Astrocyte (in vitro differentiated cells and primary cell): Measurements from ENCODE around the gene BTBD16. TPM values are rescaled to one million over a fixed set of nuclear protein-coding genes. Genes with fewer than 3 reads are reported as not detected.

Experiments used
- DNase-seq: peaks from one replicate; pipeline ENCODE4 v3.0.0-alpha.2; 2010; ENCODE audit warnings: low read depth
- FAIRE-seq: peaks from 2 replicates; lab custom pipeline; 2011; peaks lifted over from hg19 to GRCh38; lab: Jason Lieb, UNC
- H2AFZ ChIP-seq: 2 replicates; pipeline ENCODE4 v1.6.0; 2012; ENCODE audit warnings: low read depth, low read length, inconsistent platforms
- H3K27ac ChIP-seq: 2 replicates; pipeline ENCODE4 v1.5.1; 2011; ENCODE audit warnings: low read depth, low read length, inconsistent platforms
- H3K27me3 ChIP-seq: 2 replicates; pipeline ENCODE4 v1.6.0; 2011; ENCODE audit warnings: low read length, inconsistent platforms; ENCODE audit not compliant: insufficient read depth
- H3K36me3 ChIP-seq: 2 replicates; pipeline ENCODE4 v1.5.1; 2011; ENCODE audit warnings: low read length, inconsistent platforms; ENCODE audit not compliant: insufficient read depth
- H3K4me1 ChIP-seq: 2 replicates; pipeline ENCODE4 v1.5.1; 2011; ENCODE audit warnings: low read length, inconsistent platforms; ENCODE audit not compliant: insufficient read depth
- H3K4me2 ChIP-seq: 2 replicates; pipeline ENCODE4 v1.6.0; 2012; ENCODE audit warnings: low read length, inconsistent platforms
- H3K4me3 ChIP-seq: 2 replicates; pipeline ENCODE4 v1.5.1; 2011; ENCODE audit warnings: low read depth, mild to moderate bottlenecking, low read length, inconsistent platforms; ENCODE audit not compliant: insufficient read depth
- H3K79me2 ChIP-seq: 2 replicates; pipeline ENCODE4 v1.6.0; 2012; ENCODE audit warnings: mild to moderate bottlenecking, low read length, inconsistent platforms; ENCODE audit not compliant: insufficient read depth
- H3K9ac ChIP-seq: 2 replicates; pipeline ENCODE4 v1.6.0; 2012; ENCODE audit warnings: mild to moderate bottlenecking, low read length, inconsistent platforms
- H3K9me3 ChIP-seq: 2 replicates; pipeline ENCODE4 v1.5.1; 2012; ENCODE audit warnings: low read depth, mild to moderate bottlenecking, low read length, inconsistent platforms; ENCODE audit not compliant: insufficient read depth
- H4K20me1 ChIP-seq: 2 replicates; pipeline ENCODE4 v1.6.0; 2012; ENCODE audit warnings: low read length, inconsistent platforms; ENCODE audit not compliant: insufficient read depth
- H3K27ac Mint-ChIP-seq: one replicate; pipeline ENCODE4 v1.8.0; 2021; ENCODE audit warnings: mild to moderate bottlenecking, mixed read lengths; ENCODE audit not compliant: unreplicated experiment
- H3K27me3 Mint-ChIP-seq: one replicate; pipeline ENCODE4 v1.8.0; 2021; ENCODE audit warnings: low read depth, mixed read lengths; ENCODE audit not compliant: unreplicated experiment
- H3K36me3 Mint-ChIP-seq: one replicate; pipeline ENCODE4 v1.8.0; 2021; ENCODE audit warnings: low read depth, mixed read lengths; ENCODE audit not compliant: unreplicated experiment
- H3K4me1 Mint-ChIP-seq: one replicate; pipeline ENCODE4 v1.8.0; 2021; ENCODE audit warnings: low read depth, mixed read lengths; ENCODE audit not compliant: unreplicated experiment
- H3K4me3 Mint-ChIP-seq: one replicate; pipeline ENCODE4 v1.8.0; 2021; ENCODE audit warnings: mild to moderate bottlenecking, moderate library complexity, mixed read lengths; ENCODE audit not compliant: unreplicated experiment
- H3K9me3 Mint-ChIP-seq: one replicate; pipeline ENCODE4 v1.8.0; 2021; ENCODE audit warnings: mild to moderate bottlenecking, mixed read lengths; ENCODE audit not compliant: unreplicated experiment
- CTCF ChIP-seq: IDR thresholded peaks from 2 replicates; pipeline ENCODE4 v1.5.1; 2011; ENCODE audit warnings: low read depth, mild to moderate bottlenecking, inconsistent platforms, low read length, moderate library complexity; ENCODE audit not compliant: insufficient read depth
- EZH2 ChIP-seq: IDR thresholded peaks from 2 replicates; pipeline ENCODE4 v1.6.1; 2012; ENCODE audit warnings: mild to moderate bottlenecking, low read length, inconsistent platforms; ENCODE audit not compliant: insufficient read depth
- total RNA-seq: library from RNA; stranded (reverse); gene quantifications from 2 replicates; pipeline ENCODE4 v1.2.1, GENCODE V29; 2021

Gene BTBD16
- total RNA-seq, 1 donor from 2014 or later, result not detected

- H3K79me2 ChIP-seq, result no peaks in the 10 kb centered on the region
- Mint-ChIP-seq H3K27ac (no peak overlapping the region), H3K4me1 (peaks cover 10% of the 10 kb centered on the region), H3K4me3 (no peak overlapping the region), H3K36me3 (peaks cover 4% of the 10 kb centered on the region), H3K27me3 (no peaks in the 10 kb centered on the region), H3K9me3 (no peaks in the 10 kb centered on the region)
- H3K27me3 ChIP-seq, result no peaks in the 10 kb centered on the region
- no peak for DNase-seq
- no peaks in the 10 kb centered on the region for H4K20me1 ChIP-seq
- no peak for FAIRE-seq
- H3K4me1 ChIP-seq, result no peaks in the 10 kb centered on the region
- no peak overlapping the region for H3K4me2 ChIP-seq
- no peak for TF ChIP-seq CTCF
- TF ChIP-seq EZH2, result no peak
- H3K4me3 ChIP-seq, result no peak overlapping the region
- no peak overlapping the region for H2AFZ ChIP-seq
- no peaks in the 10 kb centered on the region for H3K9me3 ChIP-seq
- no peak overlapping the region for H3K9ac ChIP-seq
- peaks cover 2% of the 10 kb centered on the region for H3K36me3 ChIP-seq
- H3K27ac ChIP-seq, result no peak overlapping the region
These were observed 16.3 kb upstream of the BTBD16 start for GRCh38 chr10:122254831-122255230.

- FAIRE-seq (no peak), DNase-seq (no peak)
- Histone ChIP-seq H3K27ac (no peak overlapping the region), H3K4me1 (no peaks in the 10 kb centered on the region), H4K20me1 (no peaks in the 10 kb centered on the region), H3K36me3 (peaks cover 2% of the 10 kb centered on the region), H3K9ac (no peak overlapping the region), H3K4me3 (no peak overlapping the region), H3K9me3 (no peaks in the 10 kb centered on the region), H3K27me3 (no peaks in the 10 kb centered on the region), H3K4me2 (no peak overlapping the region), H2AFZ (no peak overlapping the region), H3K79me2 (no peaks in the 10 kb centered on the region)
- Mint-ChIP-seq H3K9me3 (no peaks in the 10 kb centered on the region), H3K36me3 (peaks cover 5% of the 10 kb centered on the region), H3K27ac (no peak overlapping the region), H3K4me3 (no peak overlapping the region), H3K27me3 (no peaks in the 10 kb centered on the region), H3K4me1 (peaks cover 10% of the 10 kb centered on the region)
- TF ChIP-seq CTCF (no peak), EZH2 (no peak)
These were observed 15.4 kb upstream of the BTBD16 start for GRCh38 chr10:122255509-122256301.

GRCh38 chr10:122257041-122257440 is 14.1 kb upstream of the BTBD16 start:
- DNase-seq, result no peak
- TF ChIP-seq EZH2 (no peak), CTCF (no peak)
- Histone ChIP-seq H4K20me1 (no peaks in the 10 kb centered on the region), H3K9me3 (no peaks in the 10 kb centered on the region), H3K36me3 (peaks cover 2% of the 10 kb centered on the region), H3K4me3 (no peak overlapping the region), H3K27me3 (no peaks in the 10 kb centered on the region), H3K9ac (no peak overlapping the region), H3K4me1 (no peaks in the 10 kb centered on the region), H3K4me2 (no peak overlapping the region), H2AFZ (no peak overlapping the region), H3K27ac (no peak overlapping the region), H3K79me2 (no peaks in the 10 kb centered on the region)
- H3K36me3 Mint-ChIP-seq, result peaks cover 5% of the 10 kb centered on the region
- no peak overlapping the region for H3K27ac Mint-ChIP-seq
- FAIRE-seq, result no peak
- no peaks in the 10 kb centered on the region for H3K27me3 Mint-ChIP-seq
- H3K9me3 Mint-ChIP-seq, result peaks cover 1% of the 10 kb centered on the region
- H3K4me3 Mint-ChIP-seq, result no peak overlapping the region
- H3K4me1 Mint-ChIP-seq, result peaks cover 10% of the 10 kb centered on the region
